IMR-90 (cell line): ENCODE results near the gene MAGI3. TPM values are rescaled to one million over a fixed set of nuclear protein-coding genes. Genes with fewer than 3 reads are reported as not detected.

ENCODE experiments used
- ATAC-seq: fragments of 200-7000 bp; cut with Tn5 transposase; 2 replicates; pipeline ENCODE4 v1.9.1; 2020; ENCODE audit warnings: low read depth, mild to moderate bottlenecking, moderate library complexity
- BruUV-seq: library from RNA; stranded (reverse); fragments of 400-500 nt; replicated peaks from 2 replicates; lab custom pipeline; 2021; lab: Mats Ljungman, UMichigan
- CTCF ChIA-PET: fragments of 300-600 bp; formaldehyde crosslinking; extraction: SDS; loops from one replicate; lab custom pipeline; 2021; ENCODE audit warnings: antibody characterized with exemption; lab: Yijun Ruan, JAX
- POLR2A ChIA-PET: fragments of 300-600 bp; sonication (Branson Sonifier 250); formaldehyde crosslinking; loops from one replicate; lab custom pipeline; 2022; ENCODE audit warnings: antibody characterized with exemption; ENCODE audit not compliant: unreplicated experiment; lab: Charles Lee
- DNase-seq: peaks from one replicate; pipeline ENCODE4 v3.0.0; 2013
- H2AFZ ChIP-seq: replicated peaks from 2 replicates; pipeline ENCODE3; 2013; ENCODE audit warnings: low read length, mild to moderate bottlenecking; ENCODE audit not compliant: poor library complexity
- H2AK5ac ChIP-seq: 2 replicates; pipeline ENCODE4 v1.6.1; 2013; ENCODE audit warnings: low read depth, low read length, inconsistent platforms
- H2AK9ac ChIP-seq: replicated peaks from 2 replicates; pipeline ENCODE3; 2013; ENCODE audit warnings: mild to moderate bottlenecking, low read depth, low read length, moderate library complexity; ENCODE audit not compliant: poor library complexity
- H2BK120ac ChIP-seq: 2 replicates; pipeline ENCODE4 v1.6.1; 2013; ENCODE audit warnings: low read depth, low read length, inconsistent platforms
- H2BK15ac ChIP-seq: 3 replicates; pipeline ENCODE4 v1.6.1; 2013; ENCODE audit warnings: low read depth, low read length, inconsistent platforms
- H2BK20ac ChIP-seq: 2 replicates; pipeline ENCODE4 v1.6.1; 2013; ENCODE audit warnings: low read depth, mild to moderate bottlenecking, inconsistent platforms, low read length, moderate library complexity
- H2BK5ac ChIP-seq: 2 replicates; pipeline ENCODE4 v1.6.1; 2013; ENCODE audit warnings: mild to moderate bottlenecking, low read depth, low read length, inconsistent platforms; ENCODE audit not compliant: poor library complexity, severe bottlenecking
- H3K14ac ChIP-seq: replicated peaks from 2 replicates; pipeline ENCODE4 v1.6.1; 2013; ENCODE audit warnings: low read depth, low read length, inconsistent platforms
- H3K18ac ChIP-seq: 2 replicates; pipeline ENCODE4 v1.6.1; 2013; ENCODE audit warnings: low read depth, low read length, control low read depth
- H3K23ac ChIP-seq: 2 replicates; pipeline ENCODE4 v1.6.1; 2013; ENCODE audit warnings: low read depth, low read length, inconsistent platforms
- H3K27ac ChIP-seq: 2 replicates; pipeline ENCODE4 v1.5.1; 2013; ENCODE audit warnings: mild to moderate bottlenecking, control low read depth, low read length; ENCODE audit not compliant: insufficient read depth
- H3K27me3 ChIP-seq: 2 replicates; pipeline ENCODE4 v1.6.1; 2013; ENCODE audit warnings: low read length; ENCODE audit not compliant: control insufficient read depth, insufficient read depth
- H3K36me3 ChIP-seq: 2 replicates; pipeline ENCODE4 v1.6.1; 2013; ENCODE audit warnings: low read length, mixed read lengths; ENCODE audit not compliant: control insufficient read depth, insufficient read depth
- H3K4ac ChIP-seq: 2 replicates; pipeline ENCODE4 v1.6.1; 2013; ENCODE audit warnings: low read depth, low read length, inconsistent platforms
- H3K4me1 ChIP-seq: 2 replicates; pipeline ENCODE4 v1.6.1; 2013; ENCODE audit warnings: low read length, mixed read lengths; ENCODE audit not compliant: control insufficient read depth, insufficient read depth
- H3K4me2 ChIP-seq: 2 replicates; pipeline ENCODE4 v1.6.1; 2013; ENCODE audit warnings: low read depth, mild to moderate bottlenecking, control low read depth, low read length, moderate library complexity
- H3K4me3 ChIP-seq: 2 replicates; pipeline ENCODE4 v1.5.1; 2013; ENCODE audit warnings: low read depth, mild to moderate bottlenecking, control low read depth, low read length, moderate library complexity; ENCODE audit not compliant: insufficient read depth
- H3K56ac ChIP-seq: 2 replicates; pipeline ENCODE4 v1.6.1; 2013; ENCODE audit warnings: low read length, inconsistent platforms; ENCODE audit not compliant: insufficient read depth; ENCODE audit errors: extremely low read depth
- H3K79me1 ChIP-seq, 2 experiments: 2 replicates each; pipeline ENCODE4 v1.6.1; 2013; ENCODE audit warnings: low read length in 2 of 2, inconsistent platforms in 1 of 2, low read depth in 1 of 2
- H3K9ac ChIP-seq: 2 replicates; pipeline ENCODE4 v1.6.1; 2013; ENCODE audit warnings: low read depth, low read length, control low read depth
- H3K9me1 ChIP-seq: 2 replicates; pipeline ENCODE4 v1.6.1; 2013; ENCODE audit warnings: low read length, inconsistent platforms; ENCODE audit not compliant: insufficient read depth
- H3K9me3 ChIP-seq: 2 replicates; pipeline ENCODE4 v1.6.1; 2013; ENCODE audit warnings: low read length; ENCODE audit not compliant: control insufficient read depth, insufficient read depth
- H4K20me1 ChIP-seq: 2 replicates; pipeline ENCODE4 v1.6.1; 2013; ENCODE audit warnings: low read length, inconsistent platforms; ENCODE audit not compliant: insufficient read depth
- H4K5ac ChIP-seq: 2 replicates; pipeline ENCODE4 v1.6.1; 2013; ENCODE audit warnings: mild to moderate bottlenecking, low read depth, low read length, control low read depth
- H4K8ac ChIP-seq, 2 experiments: 2 replicates each; pipeline ENCODE4 v1.6.1; 2013; ENCODE audit warnings: low read depth in 2 of 2, low read length in 2 of 2, control low read depth in 1 of 2, inconsistent platforms in 1 of 2
- H4K91ac ChIP-seq: 2 replicates; pipeline ENCODE4 v1.6.1; 2013; ENCODE audit warnings: low read depth, low read length, inconsistent platforms; ENCODE audit not compliant: insufficient read depth
- CHD1 ChIP-seq: IDR thresholded peaks from 2 replicates; pipeline ENCODE4 v1.6.1; 2012; ENCODE audit warnings: low read depth, low read length, improper control_type of control experiment
- POLR2A ChIP-seq: IDR thresholded peaks from 2 replicates; pipeline ENCODE4 v1.6.1; 2012; ENCODE audit warnings: mild to moderate bottlenecking, low read depth, low read length
- USF2 ChIP-seq: fragments of 150-350 bp; IDR thresholded peaks from 2 replicates; pipeline ENCODE4 v1.6.1; 2017; ENCODE audit warnings: mild to moderate bottlenecking, antibody characterized with exemption, low read length, low read depth
- dilution Hi-C: fragments of 300-500 bp; cut with HindIII; formaldehyde crosslinking; loops from one replicate; pipeline ENCODE4 v1.14.3; 2018; ENCODE audit warnings: low sequenced_read_pairs; ENCODE audit not compliant: unreplicated experiment
- in situ Hi-C: fragments of 300-500 bp; cut with MboI; formaldehyde crosslinking; loops from 3 replicates; pipeline ENCODE4 v1.14.3; 2019; ENCODE audit warnings: low sequenced_read_pairs, inconsistent platforms, mixed read lengths
- intact Hi-C: fragments of 100-400 bp; cut with micrococcal nuclease; formaldehyde crosslinking; loops from 2 replicates; pipeline ENCODE4 v1.10.0; 2022
- polyA plus RNA-seq, 3 experiments: library from polyadenylated mRNA; depleted of rRNA; stranded (reverse); fragments of >200 nt; gene quantifications; 2 replicates each; pipeline ENCODE4 v1.2.3, GENCODE V29; 2012; ENCODE audit warnings: low replicate concordance in 1 of 3
- total RNA-seq: library from RNA; depleted of rRNA; stranded (reverse); fragments of >200 nt; gene quantifications from 2 replicates; pipeline ENCODE4 v1.2.3, GENCODE V29; 2012

Gene MAGI3
- total and polyA plus RNA-seq, 2 of the 4 experiments (the other 2 are of a cell fraction): 2.5 to 8.8 TPM

GRCh38 chr1:113519556-113519955 lies 129.2 kb downstream of the MAGI3 start:
- no peak overlapping the region for H2AFZ ChIP-seq
- H3K4me2 ChIP-seq: peak overlapping the region; percentile 46
- CTCF ChIA-PET: no interaction called here
- no peaks in the 10 kb centered on the region; the same call in 1 of the 2 replicates for H3K9me1 ChIP-seq
- H3K4me1 ChIP-seq: peaks cover 2% of the 10 kb centered on the region
- H2BK20ac ChIP-seq: no peak overlapping the region
- H3K27ac ChIP-seq: no peak overlapping the region
- H3K79me1 ChIP-seq: peaks cover 5 to 6% of the 10 kb centered on the region in 2 experiments
- H3K4me3 ChIP-seq: no peak overlapping the region
- no peak overlapping the region for H2AK5ac ChIP-seq
- no peak overlapping the region for H4K8ac ChIP-seq
- peak; percentile 65 for DNase-seq
- no peak overlapping the region for H2BK15ac ChIP-seq
- BruUV-seq: no TSS peak
- H3K4ac ChIP-seq: no peak overlapping the region
- H3K9me3 ChIP-seq: peaks cover 4% of the 10 kb centered on the region; the same call in 1 of the 2 replicates
- H3K27me3 ChIP-seq: no peaks in the 10 kb centered on the region
- dilution Hi-C loops (no loop called here), intact Hi-C loops (loop anchor here (5.0 kb wide), 1 partner anchor 37 kb away; no protein-coding TSS in a partner anchor), in situ Hi-C loops (no loop called here)
- no peak overlapping the region for H3K18ac ChIP-seq
- peak; percentile 63 for ATAC-seq
- H3K14ac ChIP-seq: no peak overlapping the region
- no peak overlapping the region for H2AK9ac ChIP-seq
- no peak overlapping the region for H4K91ac ChIP-seq
- H2BK5ac ChIP-seq: peak overlapping the region; percentile 28
- no peak overlapping the region for H3K56ac ChIP-seq
- H4K20me1 ChIP-seq: no peaks in the 10 kb centered on the region
- POLR2A ChIA-PET: no interaction called here
- H3K23ac ChIP-seq: no peak overlapping the region
- H4K5ac ChIP-seq: no peak overlapping the region
- H3K9ac ChIP-seq: no peak overlapping the region
- TF ChIP-seq USF2: peak; percentile 75
- TF ChIP-seq CHD1: no peak
- TF ChIP-seq POLR2A: no peak
- no peak overlapping the region for H2BK120ac ChIP-seq
- H3K36me3 ChIP-seq: no peaks in the 10 kb centered on the region
